GM23338 (cell line): ENCODE results near the gene PWP2.

Experiments used
- CTCF ChIP-seq, 2 experiments: fragments of 200-600 bp in 1 of 2; sonication (generic) in 1 of 2; conservative IDR thresholded peaks; 2 replicates each; pipeline versions ENCODE4 v1.5.1 to v1.6.1; 2016 to 2017; ENCODE audit warnings: antibody characterized with exemption in 2 of 2, low read depth in 2 of 2, mild to moderate bottlenecking in 2 of 2, moderate library complexity in 1 of 2
- EZH2 ChIP-seq: fragments of 200-600 bp; sonication (generic); IDR thresholded peaks from one replicate; pipeline ENCODE4 v1.8.0; 2017; ENCODE audit warnings: antibody characterized with exemption, mild to moderate bottlenecking, low read depth; ENCODE audit not compliant: unreplicated experiment
- EZH2phosphoT487 ChIP-seq: fragments of 200-600 bp; sonication (generic); IDR thresholded peaks from one replicate; pipeline ENCODE4 v1.8.1; 2018; ENCODE audit warnings: antibody characterized with exemption; ENCODE audit not compliant: unreplicated experiment
- JUNB ChIP-seq: IDR thresholded peaks from one replicate; pipeline ENCODE4 v1.6.1; 2016; ENCODE audit warnings: antibody characterized with exemption; ENCODE audit not compliant: unreplicated experiment
- NANOG ChIP-seq: IDR thresholded peaks from 2 replicates; pipeline ENCODE4 v1.6.1; 2016; ENCODE audit warnings: antibody characterized with exemption, borderline replicate concordance
- POLR2AphosphoS5 ChIP-seq: IDR thresholded peaks from 2 replicates; pipeline ENCODE4 v1.6.1; 2016; ENCODE audit warnings: antibody characterized with exemption, low read depth
- REST ChIP-seq: IDR thresholded peaks from one replicate; pipeline ENCODE4 v1.6.1; 2018; ENCODE audit warnings: antibody characterized with exemption; ENCODE audit not compliant: unreplicated experiment

- TF ChIP-seq CTCF (conservative IDR thresholded peaks at IDR 0.05; ENCODE audit: low read depth in 2 of 2) (no peak), JUNB (no peak), EZH2 (no peak), POLR2AphosphoS5 (no peak), EZH2phosphoT487 (no peak), REST (no peak), NANOG (no peak)
Observed at GRCh38 chr21:44087426-44088400, 19.5 kb upstream of the PWP2 start.
